GM19324 (cell line): ENCODE data around the gene LY6G6F.
"Not testable (repeated sequence)": the region's sequence is repeated elsewhere in the genome, so short reads cannot be mapped to it uniquely, and the experiment has no call there.

Experiments used
- ATAC-seq: cut with Tn5 transposase; IDR thresholded peaks from one replicate; pipeline ENCODE4 v1.9.1; 2021; ENCODE audit warnings: mild to moderate bottlenecking, moderate library complexity; ENCODE audit not compliant: unreplicated experiment, low FRiP score

The LY6G6F gene

GRCh38 chr6:31701666-31702404 lies 4.8 kb upstream of the LY6G6F start:
- ATAC-seq: no peak

- ATAC-seq: no peak
Measured at GRCh38 chr6:31702405-31702818, 4.3 kb upstream of the LY6G6F start.

GRCh38 chr6:31702819-31703716 lies 3.6 kb upstream of the LY6G6F start, which contains the start of gene ABHD16A:
ABHD16A (minus strand) TSS chr6:31703324; CDS start chr6:31703281, 43 bp downstream.
- peak; percentile 79 for ATAC-seq

- ATAC-seq: no peak
Measured at GRCh38 chr6:31705931-31706330, 735 bp upstream of the LY6G6F start.

GRCh38 chr6:31707701-31708100 lies 1.0 kb downstream of the LY6G6F start:
- ATAC-seq: no peak

- ATAC-seq: no peak
Measured at GRCh38 chr6:31708224-31708623, 1.6 kb downstream of the LY6G6F start.

GRCh38 chr6:31709157-31709556 lies 2.5 kb downstream of the LY6G6F start:
- ATAC-seq: not testable (repeated sequence)

- ATAC-seq: no peak
Measured at GRCh38 chr6:31710523-31711219, 4.0 kb downstream of the LY6G6F start.

- no peak for ATAC-seq
Measured at GRCh38 chr6:31711233-31711632, 4.6 kb downstream of the LY6G6F start.

- ATAC-seq: no peak
Measured at GRCh38 chr6:31712296-31712695, 5.6 kb downstream of the LY6G6F start.

GRCh38 chr6:31713465-31713864 lies 6.8 kb downstream of the LY6G6F start:
- ATAC-seq: no peak

- no peak for ATAC-seq
Measured at GRCh38 chr6:31713991-31714684, 7.5 kb downstream of the LY6G6F start.

- ATAC-seq: no peak
Measured at GRCh38 chr6:31715022-31715958, 8.6 kb downstream of the LY6G6F start, which contains the start of gene LY6G6D. LY6G6D (plus strand) TSS chr6:31715348; CDS start chr6:31715356, 8 bp downstream.

- ATAC-seq: no peak
Measured at GRCh38 chr6:31717499-31718222, 11.0 kb downstream of the LY6G6F start.

GRCh38 chr6:31718265-31718664 lies 11.6 kb downstream of the LY6G6F start:
- ATAC-seq: no peak

GRCh38 chr6:31719001-31719400 lies 12.3 kb downstream of the LY6G6F start:
- no peak for ATAC-seq

GRCh38 chr6:31720196-31720770 lies 13.6 kb downstream of the LY6G6F start:
- no peak for ATAC-seq

GRCh38 chr6:31721351-31722020 lies 14.8 kb downstream of the LY6G6F start, which contains the start of gene LY6G6C:
LY6G6C (minus strand) TSS chr6:31721746; CDS start chr6:31721679, 67 bp downstream.
- ATAC-seq: no peak
